Stimulated activated naive CD8-positive, alpha-beta T cell treated with anti-CD3 and anti-CD28 coated beads, Interleukin-15, amount 100 ng/mL, for 72 hours (primary cell): ENCODE measurements around the gene ASPRV1.
A peak's percentile ranks its signal among the peaks of the same experiment; 100 is the strongest.

Experiments used
- ATAC-seq: fragments of 150-1000 bp; cut with Tn5 transposase; 2 replicates; pipeline ENCODE4 v1.10.0; 2021; ENCODE audit warnings: mild to moderate bottlenecking, moderate library complexity
- DNase-seq, 2 donors: peaks; one replicate each; pipeline ENCODE4 v3.0.0; 2021 to 2022
- H3K27ac Mint-ChIP-seq, 2 donors: one replicate each; pipeline ENCODE4 v1.8.0; 2022; ENCODE audit warnings: mild to moderate bottlenecking in 2 of 2, mixed read lengths in 2 of 2, moderate library complexity in 2 of 2
- H3K27me3 Mint-ChIP-seq: one replicate; pipeline ENCODE4 v1.8.0; 2022; ENCODE audit warnings: mixed read lengths
- H3K4me1 Mint-ChIP-seq: one replicate; pipeline ENCODE4 v1.8.0; 2022; ENCODE audit warnings: mild to moderate bottlenecking, mixed read lengths
- H3K4me3 Mint-ChIP-seq, 2 donors: one replicate each; pipeline ENCODE4 v1.8.0; 2022; ENCODE audit warnings: mild to moderate bottlenecking in 2 of 2, mixed read lengths in 2 of 2, moderate library complexity in 1 of 2
- H3K9me3 Mint-ChIP-seq, 2 donors: one replicate each; pipeline ENCODE4 v1.8.0; 2022; ENCODE audit warnings: mixed read lengths in 2 of 2

Gene ASPRV1

DNA sequence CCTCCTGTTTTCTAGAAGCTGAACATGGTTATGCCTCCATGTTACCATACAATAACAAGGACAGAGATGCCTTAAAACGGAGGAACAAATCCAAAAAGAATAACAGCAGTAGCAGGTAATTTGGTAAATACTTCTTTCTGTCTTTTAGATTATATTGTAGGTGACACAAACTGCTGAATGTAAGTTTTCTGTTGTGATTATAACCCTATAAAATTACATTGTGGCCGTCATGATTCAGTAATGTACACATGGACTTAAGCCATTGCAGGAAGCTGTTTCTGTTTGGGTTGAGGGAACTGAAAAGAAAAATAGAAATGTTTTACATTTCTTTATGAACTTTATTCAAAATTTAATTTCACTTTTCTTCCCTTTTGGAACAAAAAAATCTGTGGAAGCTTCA lies 45.3 kb downstream of the ASPRV1 start:
- no peak for ATAC-seq

DNA sequence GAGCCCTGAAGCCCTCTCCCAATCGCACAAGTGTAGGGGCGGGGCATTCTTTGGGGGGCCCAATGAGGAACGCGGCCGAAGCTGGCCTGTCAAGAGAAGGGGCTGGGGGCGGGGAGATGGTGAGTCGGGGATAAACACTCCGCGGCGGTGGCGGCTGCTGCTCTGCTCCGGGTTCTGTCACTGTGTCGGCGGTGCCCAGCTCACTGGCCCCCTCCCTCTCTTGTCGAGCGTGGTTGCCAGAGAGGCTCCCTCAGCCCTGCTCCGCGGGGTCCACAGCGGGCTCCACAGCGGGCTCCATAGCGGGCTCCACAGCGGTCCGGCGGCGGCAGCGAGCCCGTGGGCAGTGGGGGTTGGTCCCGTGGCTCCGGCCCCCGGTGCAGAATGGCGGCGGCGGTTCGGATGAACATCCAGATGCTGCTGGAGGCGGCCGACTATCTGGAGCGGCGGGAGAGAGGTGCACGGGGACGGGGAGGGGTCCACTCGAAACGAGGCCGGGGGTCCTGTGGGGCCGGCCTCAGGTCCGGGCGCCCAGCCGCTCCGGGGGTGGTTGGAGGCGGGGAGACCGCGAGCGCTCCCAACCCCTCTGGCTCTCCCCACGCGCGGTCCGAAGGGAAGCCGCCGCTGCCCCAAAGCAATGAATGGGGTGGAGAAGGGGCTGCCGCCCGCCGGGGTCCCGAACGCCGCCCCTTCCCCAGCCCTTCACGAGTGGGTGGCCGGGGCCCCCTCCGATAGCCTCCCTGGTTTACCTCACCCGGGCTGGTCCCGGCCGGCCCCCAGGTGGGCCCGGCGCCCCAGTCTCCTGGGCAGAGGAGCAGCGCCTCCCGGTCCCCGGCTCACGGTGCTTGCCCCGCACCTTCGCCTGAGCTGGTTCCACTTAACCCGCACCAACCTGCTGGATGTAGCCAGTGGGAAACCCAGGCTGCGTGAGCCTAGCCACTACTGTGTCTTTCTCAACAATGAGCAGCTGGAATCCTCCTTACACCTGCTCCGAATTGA lies 46.2 kb downstream of the ASPRV1 start, which contains the start of gene MXD1:
Gene MXD1 (plus strand): TSS at position 160 of the 996 bp plus-strand sequence. CDS start 222 bp downstream, at position 382.
- Mint-ChIP-seq H3K27me3 (no peaks in the 10 kb centered on the region), H3K4me1 (peaks cover 34% of the 10 kb centered on the region), H3K4me3 (peak within 1 kb of the TSS; percentile 83 to 87), H3K9me3 (no peaks in the 10 kb centered on the region), H3K27ac (peak within 1 kb of the TSS; percentile 79 to 97)
- no peak for ATAC-seq
- DNase-seq: no peak

More for the DNA sequence above, 45.3 kb downstream of the ASPRV1 start:
- H3K27me3 Mint-ChIP-seq: no peaks in the 10 kb centered on the region
- no peaks in the 10 kb centered on the region for H3K9me3 Mint-ChIP-seq
- H3K27ac Mint-ChIP-seq: peak overlapping the region in 1 of 2 donors; percentile 74
- H3K4me1 Mint-ChIP-seq: peaks cover 34% of the 10 kb centered on the region
- H3K4me3 Mint-ChIP-seq: peak overlapping the region; percentile 73 to 83
- no peak for DNase-seq

DNA sequence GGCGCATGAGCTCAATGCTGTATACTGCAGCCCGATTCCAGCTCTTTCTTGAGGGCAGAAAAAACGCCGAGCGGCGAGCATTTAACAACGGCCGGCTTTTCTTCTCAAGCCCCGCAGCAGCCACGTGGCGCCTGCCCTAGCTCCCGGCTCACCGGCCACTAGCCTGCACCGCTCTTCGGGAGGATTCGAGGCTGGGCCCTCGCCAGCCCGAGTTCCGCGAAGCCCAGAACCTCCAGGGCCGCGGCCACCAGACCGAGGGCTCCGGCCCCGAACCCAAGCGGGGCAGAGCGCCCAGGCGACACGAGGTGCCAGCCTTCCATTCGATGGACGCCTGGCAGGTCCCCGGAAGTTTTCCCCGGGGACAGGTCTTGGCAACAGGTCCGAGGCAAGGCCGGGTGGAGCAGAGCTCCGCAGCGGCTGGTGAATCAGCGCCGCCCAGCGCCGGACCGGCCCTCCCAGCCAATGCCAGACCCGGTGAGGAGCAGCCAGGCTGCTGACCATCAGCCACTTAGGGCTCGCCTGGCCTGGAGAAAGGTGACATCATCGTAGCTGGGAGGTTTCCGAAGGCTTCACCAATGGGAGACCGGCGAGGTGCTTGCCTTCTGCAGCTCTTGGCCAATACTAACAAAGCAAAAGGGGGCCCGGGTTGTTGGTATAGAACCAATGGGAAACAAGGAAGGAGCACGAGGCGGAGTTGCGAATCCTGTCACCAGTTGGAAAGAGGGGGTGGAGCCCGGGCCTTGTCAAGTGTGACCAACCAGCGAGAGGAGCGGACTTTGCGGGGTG lies 47.1 kb downstream of the ASPRV1 start:
- no peaks in the 10 kb centered on the region for H3K9me3 Mint-ChIP-seq

DNA sequence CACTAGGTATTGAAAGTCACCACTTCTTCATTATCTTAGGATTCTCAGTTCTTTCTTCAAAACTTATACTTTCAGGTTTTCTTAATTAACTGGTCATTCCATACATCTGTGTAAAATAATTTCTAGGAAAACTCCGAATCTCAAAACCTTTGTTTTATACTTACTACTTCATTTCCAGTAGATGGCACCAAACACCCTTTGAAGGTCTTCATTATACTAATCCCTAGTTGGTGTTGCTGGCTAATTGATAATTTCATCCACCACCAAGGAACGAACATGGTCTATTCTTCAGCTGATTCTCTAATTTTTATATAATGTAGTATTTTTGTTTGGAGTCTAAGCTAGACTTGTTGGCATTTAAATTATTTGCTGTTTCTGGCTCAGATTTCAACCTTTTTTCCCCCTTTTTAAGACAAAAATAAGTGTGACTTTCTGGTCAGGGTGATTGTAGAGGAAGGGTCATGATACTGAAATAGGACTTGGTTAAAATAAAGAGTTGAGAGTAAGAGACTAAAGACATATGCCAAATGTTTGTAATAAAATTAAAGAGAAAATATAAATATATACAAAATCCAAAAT lies 49.4 kb downstream of the ASPRV1 start:
- Mint-ChIP-seq H3K27ac (no peak overlapping the region), H3K4me3 (no peak overlapping the region), H3K4me1 (peaks cover 24% of the 10 kb centered on the region), H3K9me3 (no peaks in the 10 kb centered on the region), H3K27me3 (no peaks in the 10 kb centered on the region)
- DNase-seq: no peak
- ATAC-seq: no peak

More for the DNA sequence above, 47.1 kb downstream of the ASPRV1 start:
- Mint-ChIP-seq H3K4me1 (peaks cover 34% of the 10 kb centered on the region), H3K27me3 (no peaks in the 10 kb centered on the region), H3K4me3 (peak overlapping the region; percentile 80 to 87), H3K27ac (peak overlapping the region; percentile 79 to 97)
- ATAC-seq: peak; percentile 95
- DNase-seq: peak; percentile 99 to 100
